Measurements from ENCODE around the gene STMND1.
"Not testable (repeated sequence)": the region's sequence is repeated elsewhere in the genome, so short reads cannot be mapped to it uniquely, and the experiment has no call there.

STMND1 gene

DNA sequence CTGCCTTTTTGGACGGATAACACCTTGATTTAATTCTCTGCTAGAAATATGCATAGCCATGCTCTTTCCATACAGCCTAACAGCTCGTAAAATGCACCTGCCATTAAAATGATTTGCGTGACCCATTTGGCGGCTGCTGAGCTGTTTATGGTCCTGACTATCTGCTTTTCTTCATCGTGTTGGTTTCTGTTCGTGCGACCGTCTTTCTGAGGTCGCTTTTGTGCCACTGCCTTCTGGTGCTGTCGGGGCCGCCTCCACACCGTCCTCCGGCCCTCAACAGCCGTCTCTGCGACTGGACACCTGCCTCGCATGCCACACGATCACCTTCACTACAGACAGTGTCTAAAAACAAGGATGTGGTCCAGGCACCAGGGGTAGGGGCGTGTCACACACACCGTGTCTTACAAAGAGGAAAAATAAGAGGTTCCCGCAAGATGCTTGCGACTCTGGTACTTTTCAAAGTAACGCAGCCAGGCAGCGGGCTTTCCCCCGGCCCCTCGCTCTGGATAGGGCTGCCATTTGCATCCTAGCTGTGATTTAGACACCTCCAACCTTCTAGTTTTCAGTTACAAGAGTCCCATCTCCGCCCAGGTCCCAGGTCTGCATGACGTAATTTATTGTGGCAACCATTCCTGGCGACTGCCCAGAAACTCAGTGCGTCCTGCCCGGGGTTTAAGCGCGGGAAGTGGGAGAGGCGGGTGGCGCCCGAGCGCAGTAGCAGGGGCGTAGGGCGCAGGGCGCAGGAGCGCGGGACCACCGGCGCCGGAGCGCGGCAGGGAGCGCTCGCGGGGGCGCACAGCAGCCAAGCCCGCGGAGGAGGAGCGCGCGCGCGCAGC lies at the start of gene STMND1:
Gene STMND1, plus strand, starts transcription at position 629 of the 836 bp plus-strand sequence. CDS start 208 bp downstream, outside the sequence.
- peak; percentile 23 for DNase-seq

DNA sequence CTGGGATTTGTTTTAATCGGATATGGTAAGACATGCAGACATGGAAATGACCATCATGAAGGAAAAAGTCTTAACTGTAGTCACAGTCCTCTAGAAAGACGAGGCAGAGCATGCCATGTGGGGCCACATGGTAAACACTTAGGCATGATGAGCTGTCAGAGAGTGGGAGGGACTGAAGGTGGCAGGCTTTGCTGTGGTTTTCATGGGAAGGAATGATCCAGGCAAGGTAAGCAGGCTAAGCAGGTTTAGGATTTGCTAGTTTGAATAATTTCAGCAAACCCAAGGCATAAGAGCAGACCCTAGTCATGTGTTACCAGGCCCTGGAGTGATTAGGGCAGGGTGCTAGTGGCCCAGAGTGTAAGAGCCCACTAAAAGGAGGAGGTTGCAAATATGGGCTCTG lies 47.2 kb upstream of the STMND1 start:
- DNase-seq, result no peak

DNA sequence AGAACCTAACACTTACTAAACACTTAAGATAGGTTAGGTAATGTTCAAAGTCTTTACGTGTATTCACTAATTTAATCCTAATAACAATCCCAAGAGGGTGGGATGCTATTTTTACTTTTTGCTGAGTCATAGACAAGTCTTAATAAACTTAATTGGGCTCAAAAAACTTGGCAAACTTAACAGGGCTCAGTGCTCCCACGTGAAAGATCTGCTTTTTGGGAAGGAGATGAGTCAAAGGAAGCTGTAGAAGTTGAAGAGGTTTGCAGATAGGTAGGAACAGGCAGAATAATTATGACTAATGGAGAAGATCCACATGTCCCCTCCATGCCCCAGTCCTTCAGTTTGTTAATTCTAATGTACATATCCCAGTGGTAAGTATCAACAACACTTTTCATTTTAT lies 44.5 kb upstream of the STMND1 start:
- DNase-seq, result no peak

DNA sequence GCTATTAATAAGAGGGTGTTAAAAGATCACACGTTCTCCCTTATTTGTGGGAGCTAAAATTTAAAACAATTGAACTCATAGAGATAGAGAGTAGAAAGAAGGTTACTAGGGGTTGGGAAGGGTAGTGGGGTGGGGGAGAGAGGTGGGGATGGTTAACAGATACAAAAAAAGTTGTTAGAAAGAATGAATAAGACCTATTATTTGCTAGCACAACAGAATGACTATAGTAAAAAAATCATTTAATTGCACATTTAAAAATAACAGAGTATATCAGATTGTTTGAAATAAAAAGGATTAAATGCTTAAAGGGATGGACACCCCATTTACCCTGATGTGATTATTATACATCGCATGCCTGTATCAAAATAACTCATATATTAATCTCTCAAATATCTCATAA lies 43.3 kb upstream of the STMND1 start:
- DNase-seq, result no peak

DNA sequence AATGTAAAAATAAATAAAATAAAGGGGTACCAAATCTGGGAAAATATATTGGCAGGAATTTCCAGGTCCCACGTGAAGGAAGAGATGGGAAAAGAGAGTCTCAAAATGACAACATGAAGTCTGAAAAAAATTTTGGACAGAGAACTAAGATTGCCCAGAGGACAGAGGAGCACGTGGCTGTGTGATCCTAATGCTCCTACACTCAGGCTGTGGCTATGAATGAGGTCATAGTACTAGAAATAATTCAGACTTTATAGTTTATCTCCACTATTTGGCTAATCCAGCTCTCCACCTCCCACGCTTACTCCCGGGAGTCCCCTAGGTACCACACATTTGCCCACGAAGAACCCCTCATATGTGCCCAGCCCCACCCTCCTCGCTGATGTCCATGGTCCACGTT lies 42.8 kb upstream of the STMND1 start:
- no peak for DNase-seq

DNA sequence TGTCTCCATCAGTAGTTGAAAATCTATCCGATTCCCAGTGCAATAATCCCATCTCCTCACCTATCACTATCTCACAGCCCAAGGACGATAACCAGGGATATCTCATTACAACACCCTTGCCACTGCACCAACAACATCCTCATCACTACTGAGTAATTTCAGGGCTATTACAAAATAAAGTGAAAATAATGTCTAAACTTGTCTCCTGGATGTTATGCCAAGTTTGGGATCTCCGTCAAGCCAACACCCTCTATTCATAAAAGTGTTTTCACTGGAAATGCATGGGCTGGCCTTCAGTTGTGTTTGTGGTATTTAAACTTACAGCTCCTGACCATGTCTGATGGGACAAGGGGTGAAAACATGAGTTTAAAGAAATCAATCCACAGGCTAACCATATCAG lies 42.0 kb upstream of the STMND1 start:
- DNase-seq, result no peak

DNA sequence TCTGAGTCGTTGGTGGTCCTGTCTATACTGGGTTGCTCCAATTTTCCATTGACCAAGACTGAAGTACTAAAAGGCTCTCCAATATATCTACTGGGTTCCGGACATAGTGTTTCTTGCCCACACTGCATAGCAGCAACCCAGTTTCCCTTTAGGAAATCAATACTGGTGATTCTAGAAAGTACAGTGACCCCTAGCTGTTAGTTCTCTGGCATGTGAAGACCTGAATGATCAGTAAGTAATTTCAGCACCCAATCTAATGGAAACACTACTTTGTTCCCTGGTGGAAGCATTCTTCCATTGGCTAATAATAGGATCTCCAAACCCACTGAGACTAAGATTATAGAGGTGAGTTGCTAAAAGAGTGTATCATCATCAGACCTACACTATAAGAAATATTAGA lies 40.8 kb upstream of the STMND1 start:
- no peak for DNase-seq

DNA sequence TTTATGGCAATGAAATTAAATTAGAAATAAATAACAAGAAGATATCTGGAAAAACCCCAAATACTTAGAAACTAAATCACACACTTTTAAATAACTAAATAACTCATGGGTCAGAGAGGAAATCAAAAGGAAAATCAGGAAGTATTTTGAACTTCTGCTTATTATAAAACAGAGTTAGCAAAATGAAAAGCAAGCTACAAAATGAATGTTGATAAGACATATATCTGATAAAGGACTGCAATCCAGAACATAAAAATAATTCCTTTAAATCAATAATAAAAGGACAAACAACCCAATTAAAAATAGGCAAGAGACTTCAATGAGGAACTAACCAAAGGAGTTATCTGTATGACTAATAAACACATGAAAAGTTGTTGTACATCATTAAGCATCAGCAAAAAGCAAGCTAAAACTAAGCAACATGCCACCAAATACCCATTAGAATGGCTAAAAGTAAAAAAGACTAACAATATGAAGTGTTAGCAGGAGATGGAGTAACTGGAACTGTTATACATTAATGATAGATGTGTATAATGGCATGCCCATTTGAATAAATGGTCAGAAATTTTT lies 38.9 kb upstream of the STMND1 start:
- DNase-seq, result no peak

DNA sequence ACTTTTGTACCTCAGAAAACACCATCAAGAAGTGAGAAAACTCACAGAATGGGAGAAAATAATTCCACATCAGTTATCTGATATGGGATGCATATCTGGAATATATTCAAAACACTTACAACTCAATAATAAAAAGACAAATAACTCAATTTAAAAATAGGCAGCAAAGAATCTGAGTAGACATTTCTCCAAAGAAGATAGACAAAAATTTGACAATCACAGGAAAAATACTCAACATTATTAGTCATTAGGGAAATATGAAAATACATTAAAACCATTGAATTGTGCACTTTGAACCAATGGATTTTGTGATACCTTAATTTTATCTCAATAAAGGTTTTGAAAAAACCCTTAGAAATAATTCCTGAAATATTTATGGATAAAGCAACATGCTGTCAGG lies 36.9 kb upstream of the STMND1 start:
- no peak for DNase-seq

DNA sequence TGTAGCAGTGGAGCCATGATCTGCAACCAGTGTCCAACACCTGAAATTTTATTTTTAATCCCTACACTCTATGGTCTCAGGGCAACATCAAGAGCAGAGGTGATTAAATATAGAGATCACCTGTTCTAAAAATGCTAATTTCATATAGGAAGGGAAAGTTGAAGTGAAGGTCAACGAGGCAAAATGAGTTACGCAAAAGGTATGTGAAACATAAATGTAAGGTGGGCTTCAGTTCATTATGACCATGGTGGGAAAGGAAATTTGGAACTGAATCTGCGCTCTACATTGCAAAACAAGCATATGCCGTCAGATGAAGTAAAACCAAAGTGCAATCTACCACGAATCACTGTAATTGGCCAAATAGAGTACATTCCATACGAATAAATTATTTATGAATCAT lies 35.2 kb upstream of the STMND1 start:
- DNase-seq, result no peak

DNA sequence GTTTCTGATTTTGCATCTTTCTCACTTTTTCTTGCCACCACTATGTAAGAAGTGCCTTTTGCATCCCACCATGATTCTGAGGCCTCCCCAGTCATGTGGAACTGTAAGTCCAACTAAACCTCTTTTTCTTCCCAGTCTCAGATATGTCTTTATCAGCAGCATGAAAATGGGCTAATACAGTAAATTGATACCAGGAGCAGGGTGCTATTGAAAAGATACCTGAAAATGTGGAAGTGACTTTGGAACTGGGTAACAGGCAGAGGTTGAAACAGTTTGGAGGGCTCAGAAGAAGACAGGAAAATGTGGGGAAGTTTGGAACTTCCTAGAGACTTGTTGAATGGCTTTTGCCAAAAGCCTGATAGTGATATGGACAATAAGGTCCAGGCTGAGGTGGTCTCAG lies 32.9 kb upstream of the STMND1 start:
- not testable (repeated sequence) for DNase-seq

DNA sequence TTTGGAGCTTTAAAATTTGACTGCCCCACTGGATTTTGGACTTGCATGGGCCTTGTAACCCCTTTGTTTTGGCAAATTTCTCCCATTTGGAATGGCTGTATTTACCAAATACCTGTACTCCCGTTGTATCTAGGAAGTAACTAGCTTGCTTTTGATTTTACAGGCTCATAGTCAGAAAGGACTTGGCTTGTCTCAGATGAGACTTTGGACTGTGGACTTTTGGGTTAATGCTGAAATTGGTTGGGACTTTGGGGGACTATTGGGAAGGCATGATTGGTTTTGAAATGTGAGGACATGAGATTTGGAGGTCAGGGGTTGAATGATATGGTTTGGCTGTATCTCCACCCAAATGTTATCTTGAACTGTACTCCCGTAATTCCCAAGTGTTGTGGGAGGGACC lies 31.4 kb upstream of the STMND1 start:
- DNase-seq, result not testable (repeated sequence)

DNA sequence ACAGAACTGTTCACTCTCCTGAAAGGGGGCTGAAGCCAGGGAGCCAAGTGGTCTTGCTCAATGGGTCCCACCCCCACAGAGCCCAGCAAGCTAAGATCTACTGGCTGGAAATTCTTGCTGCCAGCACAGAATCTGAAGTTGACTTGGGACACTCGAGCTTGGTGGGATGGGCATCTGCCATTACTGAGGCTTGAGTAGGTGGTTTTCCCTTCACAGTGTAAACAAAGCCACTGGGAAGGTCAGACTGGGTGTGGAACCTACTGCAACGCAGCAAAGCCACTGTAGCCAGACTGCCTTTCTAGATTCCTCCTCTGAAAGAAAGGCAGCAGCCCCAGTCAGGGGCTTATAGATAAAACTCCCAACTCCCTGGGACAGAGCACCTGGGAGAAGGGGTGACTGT lies 28.3 kb upstream of the STMND1 start:
- not testable (repeated sequence) for DNase-seq

DNA sequence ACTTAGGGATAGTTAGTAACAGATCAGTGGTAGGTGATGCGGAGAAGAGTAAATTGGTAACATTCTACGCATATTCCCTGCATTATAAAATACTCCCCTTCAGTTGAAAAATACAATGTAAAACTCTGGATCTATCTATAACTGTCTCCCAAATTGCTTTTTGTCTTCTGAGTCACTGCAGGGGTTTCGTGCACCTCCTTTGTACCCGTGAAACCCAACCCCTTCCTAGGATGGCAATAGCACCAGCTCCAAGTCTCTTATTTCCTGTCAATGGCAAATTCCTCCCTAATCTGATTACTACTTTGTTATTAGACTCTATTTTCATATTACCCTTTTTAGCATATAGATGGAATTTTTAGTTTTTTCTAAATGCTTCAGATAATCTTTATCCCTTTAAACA lies 20.6 kb upstream of the STMND1 start:
- no peak for DNase-seq

DNA sequence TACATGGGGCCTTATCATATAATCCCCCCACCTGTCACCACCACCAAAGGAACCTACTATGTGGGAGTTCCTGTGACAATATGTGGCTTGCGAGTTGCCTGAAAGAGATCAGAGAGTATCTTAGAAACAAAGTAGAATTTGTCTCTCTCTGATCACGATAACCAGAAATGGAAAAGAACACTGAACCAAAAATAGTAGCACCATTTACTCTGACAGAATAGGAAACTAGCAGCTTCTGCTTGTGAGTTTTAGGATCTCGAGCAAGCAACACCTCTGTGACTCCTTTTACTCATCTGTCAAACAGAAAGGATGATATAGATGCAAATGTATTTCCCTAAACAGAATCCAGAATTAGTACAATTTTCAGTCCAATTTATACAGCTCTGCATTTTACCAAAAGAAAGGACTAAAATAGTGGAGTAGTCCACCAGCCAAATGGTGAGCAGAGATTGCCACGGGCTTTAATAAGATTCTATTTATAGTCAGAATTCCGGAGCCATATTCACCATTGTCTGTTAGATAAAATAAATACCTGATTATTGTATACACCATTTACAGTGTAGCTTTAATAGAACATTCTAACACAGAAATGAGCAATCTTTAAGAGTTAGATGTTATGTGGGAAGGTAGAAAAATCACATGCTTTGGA lies 19.9 kb upstream of the STMND1 start:
- DNase-seq, result no peak

DNA sequence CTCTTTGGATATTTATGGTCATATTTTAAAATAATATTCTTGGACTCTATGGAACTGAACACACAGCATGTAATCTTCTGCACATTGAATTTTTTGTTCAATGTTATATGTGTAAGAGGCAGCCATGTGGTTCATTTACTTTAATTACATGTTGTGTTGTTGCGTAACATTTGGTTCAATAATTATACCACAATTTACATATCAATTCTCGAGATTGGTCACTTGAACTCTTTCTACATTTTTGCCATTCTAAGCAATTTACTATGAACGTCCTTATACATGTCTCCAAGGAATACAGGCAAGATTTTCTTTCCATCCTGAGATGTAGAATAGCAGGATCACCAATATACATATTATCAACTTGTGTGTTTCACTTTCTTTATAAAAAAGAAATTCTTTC lies 18.5 kb upstream of the STMND1 start:
- DNase-seq, result no peak

DNA sequence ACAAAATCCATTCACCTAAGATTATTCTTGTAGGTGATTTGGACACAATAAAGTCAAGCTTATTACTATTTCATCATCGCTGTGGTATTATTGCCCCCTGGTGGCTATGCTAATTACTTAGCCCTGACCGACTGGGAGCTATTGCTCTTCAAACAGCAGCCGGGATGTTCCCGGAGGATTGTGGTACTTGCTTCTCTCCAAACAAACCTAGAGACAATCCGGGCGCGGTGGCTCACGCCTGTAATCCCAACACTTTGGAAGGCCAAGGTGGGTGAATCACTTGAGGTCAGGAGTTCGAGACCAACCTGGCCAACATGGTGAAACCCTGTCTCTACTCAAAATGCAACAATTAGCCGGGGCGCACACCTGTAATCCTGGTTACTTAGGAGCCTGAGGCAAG lies 15.4 kb upstream of the STMND1 start:
- no peak for DNase-seq

DNA sequence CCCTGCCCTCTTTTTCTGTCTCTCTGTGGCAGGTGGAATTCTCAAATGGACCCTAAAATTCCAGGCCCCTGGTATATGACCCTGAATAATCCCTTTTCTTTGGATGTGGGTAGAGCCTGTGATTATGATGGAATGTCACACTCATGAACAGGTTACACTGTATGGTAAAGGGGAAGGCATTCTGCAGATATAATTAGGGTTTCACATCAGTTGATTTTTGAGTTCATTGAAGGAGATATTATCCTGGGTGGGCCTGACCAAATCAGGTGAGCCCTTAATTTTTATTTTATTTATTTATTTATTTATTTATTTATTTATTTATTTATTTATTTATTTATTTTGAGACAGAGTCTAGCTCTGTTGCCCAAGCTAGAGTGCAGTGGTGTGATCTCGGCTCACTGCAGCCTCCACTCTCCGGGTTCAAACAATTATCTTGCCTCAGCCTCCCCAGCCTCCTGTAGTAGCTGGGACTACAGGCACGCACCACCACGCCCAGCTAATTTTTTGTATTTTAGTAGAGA lies 13.7 kb upstream of the STMND1 start:
- DNase-seq, result no peak

DNA sequence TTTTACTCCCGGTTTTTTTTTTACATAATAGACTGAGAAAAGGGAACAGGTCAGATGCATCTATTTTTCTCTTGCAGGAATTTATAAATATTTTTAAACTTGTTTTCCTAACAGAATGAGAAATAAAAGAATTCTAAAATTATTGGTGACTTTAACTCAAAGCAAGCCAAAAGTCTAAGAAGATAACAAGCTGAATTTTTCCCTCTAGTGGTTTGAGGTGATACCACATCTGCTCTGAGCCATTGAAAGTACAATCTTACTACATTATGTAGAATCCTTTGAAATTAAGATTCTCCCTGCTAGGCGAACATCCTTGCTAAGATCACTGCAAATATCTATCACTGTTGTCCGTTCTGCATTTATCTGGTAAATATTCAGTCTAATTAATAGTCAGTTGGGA lies 10.7 kb upstream of the STMND1 start:
- DNase-seq, result no peak

DNA sequence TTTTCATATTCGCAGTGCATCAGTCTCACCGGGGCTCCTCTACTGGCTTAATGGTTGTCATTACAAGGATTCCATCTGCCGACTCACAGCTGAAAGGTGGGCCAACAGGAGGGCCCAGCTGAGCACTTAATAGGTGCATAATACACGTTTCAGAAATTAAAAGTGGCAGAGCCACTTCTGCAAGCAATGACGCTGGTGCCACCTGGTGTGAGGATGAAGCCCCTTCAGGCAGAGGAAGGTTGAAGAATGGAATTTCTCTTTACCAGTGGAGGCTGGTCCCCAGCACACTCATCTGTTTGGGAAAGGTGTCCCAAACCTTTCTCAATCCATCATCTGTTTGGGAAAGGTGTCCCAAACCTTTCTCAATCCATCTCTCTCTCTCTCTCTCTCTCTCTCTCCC lies 8.2 kb upstream of the STMND1 start:
- no peak for DNase-seq

DNA sequence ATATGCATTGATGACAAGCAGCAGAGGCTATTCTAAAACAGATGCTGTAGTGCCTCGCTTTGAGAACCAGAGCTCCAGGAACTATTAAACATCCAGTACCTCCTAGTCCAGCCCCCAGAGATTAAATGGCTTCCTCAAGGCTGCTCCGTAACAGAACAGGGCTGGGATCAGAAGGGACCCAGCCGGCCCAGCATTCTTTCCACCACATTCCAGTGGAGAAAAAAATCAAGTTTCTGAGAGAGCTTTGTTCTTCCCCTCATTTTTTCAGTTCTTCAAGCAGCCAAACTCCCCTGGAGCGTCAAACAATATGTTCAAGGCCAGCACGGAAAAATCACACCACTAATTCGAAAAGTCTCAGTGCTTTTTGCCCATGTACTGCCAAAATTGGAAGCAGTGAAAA lies 5.8 kb upstream of the STMND1 start:
- no peak for DNase-seq

DNA sequence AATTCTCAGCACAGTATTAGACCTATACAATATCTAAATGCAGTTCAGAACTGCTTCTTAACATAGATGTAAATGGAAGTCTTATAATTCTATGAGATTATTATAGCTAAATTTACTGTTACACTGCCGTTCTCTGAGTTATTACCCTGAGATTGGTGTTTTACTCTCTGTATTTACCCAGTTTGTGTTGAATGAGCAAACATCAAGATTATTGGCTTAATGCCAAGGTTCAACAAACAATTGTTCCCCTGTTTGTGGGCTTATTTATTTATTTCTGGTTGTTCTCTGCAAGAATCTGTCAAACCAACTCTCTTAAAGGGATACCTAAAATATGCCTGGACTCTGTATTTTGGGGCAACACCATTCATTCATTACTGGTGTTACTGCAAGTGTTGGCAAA lies 5.2 kb upstream of the STMND1 start:
- peak; percentile 4 for DNase-seq

DNA sequence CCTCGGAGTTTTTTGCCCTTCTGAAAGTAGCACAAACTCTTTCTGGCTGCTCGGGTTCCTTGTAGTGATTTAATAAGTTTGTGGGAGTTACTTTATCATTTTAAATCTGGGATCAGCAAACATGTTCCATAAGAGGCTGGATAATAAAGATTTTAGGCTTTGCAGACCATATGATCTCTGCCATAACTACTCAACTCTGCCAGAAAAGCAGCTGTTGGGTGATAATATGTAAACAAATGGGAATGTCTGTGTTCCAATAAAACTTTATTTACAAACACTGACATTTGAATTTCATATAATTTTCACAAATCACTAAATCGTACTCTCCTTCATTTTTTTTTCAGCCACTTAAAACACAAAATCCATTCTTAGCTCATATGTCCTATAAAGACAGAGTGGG lies 3.9 kb upstream of the STMND1 start:
- no peak for DNase-seq

DNA sequence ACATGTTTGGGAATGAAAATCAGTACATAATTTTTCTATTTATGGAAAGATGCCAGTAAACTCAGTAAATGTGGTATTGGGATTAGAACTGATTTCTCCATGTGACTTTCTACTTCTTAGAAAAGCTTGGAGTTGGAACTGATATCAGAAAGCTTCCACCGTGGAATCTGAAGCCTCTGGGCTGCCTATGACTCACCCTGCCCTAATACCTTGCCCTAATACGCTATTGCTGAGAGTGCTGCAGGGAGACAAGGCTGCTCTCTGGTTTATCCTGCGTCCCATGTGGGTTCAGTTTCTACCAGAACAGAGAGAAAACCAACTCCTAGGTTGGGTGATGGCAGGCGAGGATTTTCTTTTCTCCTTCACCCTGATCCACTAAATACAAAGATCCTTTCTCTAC lies 3.3 kb upstream of the STMND1 start:
- DNase-seq, result no peak

All from NCI-H345 (cell line).